ENCODE measurements around the gene TRPC4.
"Not testable (repeated sequence)": the region's sequence is repeated elsewhere in the genome, so short reads cannot be mapped to it uniquely, and the experiment has no call there.

Gene TRPC4

GRCh38 chr13:37597477-37598025, 272.0 kb downstream of the TRPC4 start:
- DNase-seq (ENCODE audit: low read depth): no peak
- TF ChIP-seq CTCF (IDR thresholded peaks at IDR 0.05; ENCODE audit: insufficient read depth, low read depth, low read length, missing control alignments): no peak
- H3K4me3 ChIP-seq (ENCODE audit: low read depth, low read length): no peak overlapping the region

- H3K4me3 ChIP-seq (ENCODE audit: low read depth, low read length): no peak overlapping the region
- TF ChIP-seq CTCF (IDR thresholded peaks at IDR 0.05; ENCODE audit: insufficient read depth, low read depth, low read length, missing control alignments): no peak
- DNase-seq (ENCODE audit: low read depth): no peak
Measured at GRCh38 chr13:37596805-37597204, 272.8 kb downstream of the TRPC4 start.

- no peak overlapping the region for H3K4me3 ChIP-seq (ENCODE audit: low read depth, low read length)
- DNase-seq (ENCODE audit: low read depth): no peak
- TF ChIP-seq CTCF (IDR thresholded peaks at IDR 0.05; ENCODE audit: insufficient read depth, low read depth, low read length, missing control alignments): no peak
Measured at GRCh38 chr13:37595162-37595561, 274.4 kb downstream of the TRPC4 start.

GRCh38 chr13:37594550-37594949, 275.0 kb downstream of the TRPC4 start:
- no peak for DNase-seq (ENCODE audit: low read depth)
- no peak for TF ChIP-seq CTCF (IDR thresholded peaks at IDR 0.05; ENCODE audit: insufficient read depth, low read depth, low read length, missing control alignments)
- no peak overlapping the region for H3K4me3 ChIP-seq (ENCODE audit: low read depth, low read length)

- not testable (repeated sequence) for H3K4me3 ChIP-seq (ENCODE audit: low read depth, low read length); DNase-seq (ENCODE audit: low read depth)
Measured at GRCh38 chr13:37589381-37589780, 280.2 kb downstream of the TRPC4 start.

- DNase-seq (ENCODE audit: low read depth): no peak
- TF ChIP-seq CTCF (IDR thresholded peaks at IDR 0.05; ENCODE audit: insufficient read depth, low read depth, low read length, missing control alignments): no peak
- H3K4me3 ChIP-seq (ENCODE audit: low read depth, low read length): no peak overlapping the region
Measured at GRCh38 chr13:37587236-37587635, 282.3 kb downstream of the TRPC4 start.
